K562 (cell line): Measurements from ENCODE around the gene WT1. TPM values are rescaled to one million over a fixed set of nuclear protein-coding genes. Genes with fewer than 3 reads are reported as not detected.
A peak's percentile ranks its signal among the peaks of the same experiment; 100 is the strongest.

ENCODE experiments used
- ATAC-seq: fragments of 200-7000 bp; cut with Tn5 transposase; 3 replicates; pipeline ENCODE4 v1.9.1; 2020; ENCODE audit warnings: moderate library complexity
- BruUV-seq: library from RNA; stranded (reverse); fragments of 400-500 nt; replicated peaks from 2 replicates; lab custom pipeline; 2021; lab: Mats Ljungman, UMichigan
- CTCF ChIA-PET: fragments of 300-600 bp; formaldehyde crosslinking; extraction: SDS; loops from one replicate; lab custom pipeline; 2021; ENCODE audit warnings: low intra/inter-chr PET ratio; lab: Yijun Ruan, JAX
- POLR2A ChIA-PET: fragments of 300-600, 350-650 bp; sonication (Branson Sonifier 250); formaldehyde crosslinking; extraction: SDS; loops from one replicate; lab custom pipeline; 2021; ENCODE audit warnings: antibody characterized with exemption, inconsistent platforms; lab: Yijun Ruan, JAX
- DNase-seq, 4 experiments: peaks; one replicate each; pipeline versions ENCODE4 v3.0.0 to v3.0.0-alpha.2; 2011 to 2018; ENCODE audit warnings: low spot score in 3 of 4, mixed read lengths in 3 of 4; ENCODE audit errors: extremely low read depth in 1 of 4
- FAIRE-seq: peaks from 2 replicates; lab custom pipeline; 2011; peaks lifted over from hg19 to GRCh38; lab: Jason Lieb, UNC
- H2AFZ ChIP-seq: 2 replicates; pipeline ENCODE4 v1.6.0; 2011; ENCODE audit warnings: low read depth, low read length, control low read depth, inconsistent platforms
- H3K27ac ChIP-seq: fragments of 200-600 bp; 3 replicates; pipeline ENCODE4 v1.8.0; 2011; ENCODE audit warnings: low read depth, mild to moderate bottlenecking, control low read depth, inconsistent platforms, low read length, moderate library complexity, mixed read lengths; ENCODE audit errors: extremely low read depth
- H3K27me3 ChIP-seq, 2 experiments: fragments of 300-600 bp in 1 of 2; 2 replicates in 1 of 2; 3 replicates in 1 of 2; pipeline versions ENCODE4 v1.6.0 to v1.8.0; 2011; ENCODE audit warnings: inconsistent platforms in 2 of 2, low read length in 2 of 2, mild to moderate bottlenecking in 1 of 2, mixed read lengths in 1 of 2, moderate library complexity in 1 of 2; ENCODE audit not compliant: control insufficient read depth in 2 of 2, insufficient read depth in 2 of 2
- H3K36me3 ChIP-seq: fragments of 300-600 bp; 3 replicates; pipeline ENCODE4 v1.8.0; 2011; ENCODE audit warnings: mild to moderate bottlenecking, low read length, inconsistent platforms; ENCODE audit not compliant: control insufficient read depth, insufficient read depth
- H3K4me1 ChIP-seq, 2 experiments: fragments of 200-600 bp in 1 of 2; replicated peaks in 1 of 2; 2 replicates in 1 of 2; 3 replicates in 1 of 2; pipeline versions ENCODE4 v1.5.1 to v1.8.0; 2011; ENCODE audit warnings: inconsistent platforms in 2 of 2, low read length in 2 of 2, mild to moderate bottlenecking in 1 of 2, mixed read lengths in 1 of 2, moderate library complexity in 1 of 2; ENCODE audit not compliant: control insufficient read depth in 2 of 2, insufficient read depth in 2 of 2
- H3K4me2 ChIP-seq: 2 replicates; pipeline ENCODE4 v1.6.1; 2011; ENCODE audit warnings: low read length, control low read depth, inconsistent platforms, mixed read lengths; ENCODE audit not compliant: insufficient read depth
- H3K4me3 ChIP-seq: fragments of 200-600 bp; sonication (generic), shearing (Covaris generic); 2 replicates; pipeline ENCODE4 v1.5.1; 2016; ENCODE audit warnings: control low read depth, inconsistent platforms
- H3K79me2 ChIP-seq: fragments of 200-600 bp; 3 replicates; pipeline ENCODE4 v1.8.0; 2011; ENCODE audit warnings: low read length, inconsistent platforms; ENCODE audit not compliant: control insufficient read depth, insufficient read depth
- H3K9ac ChIP-seq, 2 experiments: 2 replicates each; pipeline versions ENCODE4 v1.6.0 to v1.6.1; 2011; ENCODE audit warnings: low read depth in 2 of 2, low read length in 2 of 2, control low read depth in 1 of 2, inconsistent platforms in 1 of 2, mild to moderate bottlenecking in 1 of 2, mixed read lengths in 1 of 2; ENCODE audit not compliant: insufficient read depth in 1 of 2
- H3K9me1 ChIP-seq: one replicate; pipeline ENCODE4 v1.6.0; 2011; ENCODE audit warnings: inconsistent platforms, mild to moderate bottlenecking, low read length, moderate library complexity; ENCODE audit not compliant: control insufficient read depth, insufficient read depth
- H3K9me3 ChIP-seq: replicated peaks from 2 replicates; pipeline ENCODE4 v1.5.1; 2011; ENCODE audit warnings: low read depth, low read length, inconsistent platforms; ENCODE audit not compliant: control insufficient read depth, insufficient read depth
- H4K20me1 ChIP-seq: replicated peaks from 2 replicates; pipeline ENCODE4 v1.6.1; 2011; ENCODE audit warnings: low read length, inconsistent platforms, mixed read lengths; ENCODE audit not compliant: control insufficient read depth, insufficient read depth
- BCOR ChIP-seq: fragments of 450-650 bp; IDR thresholded peaks from 2 replicates; pipeline ENCODE4 v1.6.1; 2016
- CBX2 ChIP-seq: fragments of 200-600 bp; sonication (generic); IDR thresholded peaks from one replicate; pipeline ENCODE4 v1.6.1; 2012; ENCODE audit warnings: mild to moderate bottlenecking, low read length, inconsistent platforms; ENCODE audit not compliant: insufficient read depth, poor library complexity, severe bottlenecking
- CEBPG ChIP-seq, 3 experiments: fragments of 200-800 bp in 1 of 3; sonication (Bioruptor generic) in 1 of 3; sonication (generic) in 1 of 3; formaldehyde crosslinking in 1 of 3; IDR thresholded peaks in 2 of 3; conservative IDR thresholded peaks in 1 of 3; 2 replicates each; pipeline versions ENCODE4 v1.6.1 to v1.8.0; 2016 to 2022; ENCODE audit warnings: missing compliant biosample characterization in 2 of 3, missing genetic modification characterization in 2 of 3, mild to moderate bottlenecking in 1 of 3, missing genetic modification reagents in 1 of 3
- ETV5 ChIP-seq: sonication (generic); formaldehyde crosslinking; IDR thresholded peaks from 2 replicates; pipeline ENCODE4 v1.4.0; 2020; ENCODE audit warnings: low read depth, mild to moderate bottlenecking, missing genetic modification reagents
- GABPB1 ChIP-seq: sonication (generic); formaldehyde crosslinking; IDR thresholded peaks from 2 replicates; pipeline ENCODE4 v1.8.0; 2022; ENCODE audit warnings: mild to moderate bottlenecking, missing genetic modification reagents
- GTF2A2 ChIP-seq: IDR thresholded peaks from 2 replicates; pipeline ENCODE4 v1.6.1; 2016; ENCODE audit warnings: mild to moderate bottlenecking, missing genetic modification characterization, missing compliant biosample characterization
- HNRNPH1 ChIP-seq: fragments of 200-400 bp; formaldehyde crosslinking; optimal IDR thresholded peaks from 2 replicates; pipeline ENCODE3; 2017; ENCODE audit warnings: low read depth, mild to moderate bottlenecking, low read length, moderate library complexity
- ZBTB43 ChIP-seq: sonication (generic); formaldehyde crosslinking; IDR thresholded peaks from 2 replicates; pipeline ENCODE4 v1.8.0; 2023; ENCODE audit warnings: mild to moderate bottlenecking, missing genetic modification reagents
- ZNF146 ChIP-seq: IDR thresholded peaks from one replicate; pipeline ENCODE4 v1.6.1; 2018; ENCODE audit warnings: missing compliant biosample characterization; ENCODE audit not compliant: unreplicated experiment
- ZNF589 ChIP-seq: fragments of 200-800 bp; sonication (Bioruptor generic); IDR thresholded peaks from 2 replicates; pipeline ENCODE4 v1.6.1; 2016; ENCODE audit warnings: low read depth, missing genetic modification characterization, missing compliant biosample characterization
- WGBS: fragments of 100-300 bp; shearing (Covaris generic); methylation state at CpG from one replicate; pipeline ENCODE4 v1.1.6; 2016; ENCODE audit warnings: low coverage, mixed read lengths; ENCODE audit not compliant: insufficient coverage; ENCODE audit errors: missing lambda C conversion rate; 5-methylcytosine and 5-hydroxymethylcytosine counted together
- in situ Hi-C: fragments of 300-500 bp; cut with MboI; formaldehyde crosslinking; loops from 4 replicates; pipeline ENCODE4 v1.15.0; 2018; ENCODE audit warnings: inconsistent platforms, mixed read lengths
- intact Hi-C: fragments of 100-400 bp; cut with micrococcal nuclease; formaldehyde crosslinking; loops from 2 replicates; pipeline ENCODE4 v1.14.2; 2022
- polyA plus RNA-seq, 8 experiments: library from polyadenylated mRNA; depleted of rRNA in 4 of 8; stranded (reverse) in 5 of 8; unstranded in 3 of 8; fragments of >200 nt; fragmentation: Nextera tagmentation in 2 of 8; fragmentation: Illumina TruSeq in 1 of 8; extraction: Ambion mirVana in 2 of 8; extraction: Trizol in 1 of 8; gene quantifications; 2 replicates each; pipeline versions ENCODE4 v1.2.1 to v1.2.3, GENCODE V29; 2011 to 2014; ENCODE audit warnings: inconsistent platforms in 1 of 8, missing spikeins in 1 of 8
- total RNA-seq, 7 experiments: library from RNA; depleted of rRNA in 6 of 7; stranded (reverse); fragments of >200 nt in 6 of 7; fragmentation: Illumina TruSeq in 2 of 7; extraction: Trizol in 2 of 7; gene quantifications; 2 replicates each; pipeline versions ENCODE4 v1.2.1 to v1.2.3, GENCODE V29; 2011 to 2021; ENCODE audit warnings: low replicate concordance in 1 of 7
- TF ChIP-seq, protein P1 (sequence below): fragments of 450-650 bp; IDR thresholded peaks from 2 replicates; pipeline ENCODE4 v1.6.1; 2017; ENCODE audit warnings: antibody characterized with exemption

The WT1 gene
- total and polyA plus RNA-seq, 9 of the 15 experiments (the other 6 are each of a cell fraction or from before 2014, with no cell fraction given), result 7.1 to 33.8 (median 19.4) TPM

DNA sequence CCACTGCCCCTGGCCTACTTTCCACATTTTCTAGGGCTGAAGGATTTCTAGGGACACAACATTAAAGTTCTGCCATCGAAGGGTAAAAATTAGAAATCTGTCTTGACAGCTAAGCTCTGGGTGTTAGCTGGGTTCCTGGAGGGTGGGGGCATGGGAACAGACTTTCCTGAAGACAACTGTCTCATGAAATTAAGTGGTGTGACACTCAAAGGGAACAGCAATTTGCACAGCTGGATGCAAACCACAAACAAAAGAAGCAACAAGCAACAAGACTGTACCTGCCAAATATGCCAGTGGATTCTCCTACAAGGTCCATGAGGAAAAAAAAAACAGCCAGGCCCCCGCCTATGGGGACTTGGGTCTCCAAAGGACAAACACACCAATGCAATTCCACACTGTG is 32.5 kb downstream of the WT1 start:
- peaks cover 65% of the 10 kb centered on the region for H3K36me3 ChIP-seq
- ChIA-PET CTCF (no interaction called here), POLR2A (interaction anchor here (1.1 to 1.6 kb wide), 3 partner anchors 11 to 18 kb away, joined by 3 to 6 read pairs (median 3); no protein-coding TSS in a partner anchor)
- intact Hi-C loops, result no loop called here
- no peak overlapping the region for H3K9ac ChIP-seq
- H3K9me1 ChIP-seq, result no peaks in the 10 kb centered on the region
- H3K4me2 ChIP-seq, result no peak overlapping the region
- 88% methylated on average over 2 of the region's 2 CpGs for WGBS
- no peak for ATAC-seq
- in situ Hi-C loops, result no loop called here
- H3K4me1 ChIP-seq, result no peaks in the 10 kb centered on the region
- H3K79me2 ChIP-seq, result no peaks in the 10 kb centered on the region
- H3K27ac ChIP-seq, result no peak overlapping the region; the same call in 2 of the 3 replicates
- no peak overlapping the region for H2AFZ ChIP-seq
- H3K4me3 ChIP-seq, result no peak overlapping the region
- H3K9me3 ChIP-seq, result no peaks in the 10 kb centered on the region
- DNase-seq, result no peak
- no peaks in the 10 kb centered on the region for H3K27me3 ChIP-seq
- TF ChIP-seq ZBTB43 (CRISPR knock-in tag), result no peak
- no peaks in the 10 kb centered on the region for H4K20me1 ChIP-seq
- no peak for FAIRE-seq
- no TSS peak for BruUV-seq

DNA sequence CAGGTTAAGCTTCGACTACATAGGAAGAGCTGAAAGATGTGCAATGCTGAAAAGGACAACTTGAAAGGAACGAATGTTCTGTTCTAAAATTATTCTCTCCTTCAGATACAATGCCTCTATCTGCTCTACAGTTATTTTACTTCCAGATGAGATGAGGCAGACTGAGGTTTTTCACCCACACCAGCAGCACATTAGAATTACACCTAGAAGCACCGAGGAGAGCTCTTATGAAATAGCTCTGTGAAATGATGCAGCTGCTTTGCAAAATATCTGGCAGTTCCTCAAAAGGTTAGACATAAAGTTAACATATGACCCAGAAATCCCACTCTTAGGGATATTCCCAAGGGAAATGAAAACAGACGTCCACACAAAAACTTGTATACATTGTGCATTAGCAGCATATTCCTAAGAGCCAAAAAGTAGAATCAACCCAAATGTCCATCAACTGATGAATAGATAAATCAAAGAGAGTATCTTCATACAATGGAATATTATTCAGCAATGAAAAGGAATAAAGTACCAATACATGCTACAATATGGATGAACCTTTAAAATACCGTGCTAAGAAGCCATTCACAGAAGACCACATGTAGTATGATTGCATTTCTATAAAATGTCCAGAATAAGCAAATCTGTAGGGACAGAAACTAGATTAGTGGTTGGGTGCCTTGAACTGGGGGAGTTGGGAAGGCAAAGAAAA is 34.5 kb downstream of the WT1 start:
- ChIA-PET POLR2A (no interaction called here), CTCF (no interaction called here)
- H3K27me3 ChIP-seq, result no peaks in the 10 kb centered on the region
- FAIRE-seq (no peak), ATAC-seq (no peak), DNase-seq (no peak)
- no peaks in the 10 kb centered on the region for H3K9me3 ChIP-seq
- no peak overlapping the region for H3K27ac ChIP-seq
- 74% methylated on average over 5 of the region's 5 CpGs for WGBS
- H2AFZ ChIP-seq, result no peak overlapping the region
- intact Hi-C loops, result no loop called here
- no peaks in the 10 kb centered on the region for H4K20me1 ChIP-seq
- H3K4me3 ChIP-seq, result no peak overlapping the region
- H3K79me2 ChIP-seq, result no peaks in the 10 kb centered on the region
- in situ Hi-C loops, result no loop called here
- BruUV-seq, result no TSS peak
- H3K9me1 ChIP-seq, result no peaks in the 10 kb centered on the region
- peaks cover 77% of the 10 kb centered on the region for H3K36me3 ChIP-seq
- H3K4me1 ChIP-seq, result no peaks in the 10 kb centered on the region
- no peak overlapping the region for H3K4me2 ChIP-seq
- H3K9ac ChIP-seq, result no peak overlapping the region
- TF ChIP-seq GABPB1 (CRISPR knock-in tag), result no peak
- no peak for TF ChIP-seq CEBPG (CRISPR knock-in tag; IDR thresholded peaks at IDR 0.05)
- 0 out of 4 replicates have a peak, but pooled peaks of 1 of the 2 experiments have one; percentile 26 for TF ChIP-seq CEBPG (tag; conservative IDR thresholded peaks at IDR 0.05 in 1 of 2, IDR thresholded peaks at IDR 0.05 in 1 of 2)
- TF ChIP-seq HNRNPH1, result no peak
- no peak for TF ChIP-seq GTF2A2 (tag)
- no peak for TF ChIP-seq ETV5 (CRISPR knock-in tag)
- TF ChIP-seq ZNF589 (CRISPR knock-in tag), result no peak
- peak; percentile 93 for TF ChIP-seq ZNF146 (CRISPR knock-in tag)
- no peak for TF ChIP-seq CBX2
- 0 out of 2 replicates have a peak, but pooled peaks have one; percentile 31 for TF ChIP-seq BCOR
- TF ChIP-seq, protein P1, sequence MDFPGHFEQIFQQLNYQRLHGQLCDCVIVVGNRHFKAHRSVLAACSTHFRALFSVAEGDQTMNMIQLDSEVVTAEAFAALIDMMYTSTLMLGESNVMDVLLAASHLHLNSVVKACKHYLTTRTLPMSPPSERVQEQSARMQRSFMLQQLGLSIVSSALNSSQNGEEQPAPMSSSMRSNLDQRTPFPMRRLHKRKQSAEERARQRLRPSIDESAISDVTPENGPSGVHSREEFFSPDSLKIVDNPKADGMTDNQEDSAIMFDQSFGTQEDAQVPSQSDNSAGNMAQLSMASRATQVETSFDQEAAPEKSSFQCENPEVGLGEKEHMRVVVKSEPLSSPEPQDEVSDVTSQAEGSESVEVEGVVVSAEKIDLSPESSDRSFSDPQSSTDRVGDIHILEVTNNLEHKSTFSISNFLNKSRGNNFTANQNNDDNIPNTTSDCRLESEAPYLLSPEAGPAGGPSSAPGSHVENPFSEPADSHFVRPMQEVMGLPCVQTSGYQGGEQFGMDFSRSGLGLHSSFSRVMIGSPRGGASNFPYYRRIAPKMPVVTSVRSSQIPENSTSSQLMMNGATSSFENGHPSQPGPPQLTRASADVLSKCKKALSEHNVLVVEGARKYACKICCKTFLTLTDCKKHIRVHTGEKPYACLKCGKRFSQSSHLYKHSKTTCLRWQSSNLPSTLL, result no peak
